Epithelial cell of esophagus (primary cell): ENCODE measurements around the gene ZNF837.

ENCODE experiments used
- DNase-seq: peaks from one replicate; pipeline ENCODE4 v3.0.0; 2010; ENCODE audit warnings: low read depth
- H3K4me3 ChIP-seq: 2 replicates; pipeline ENCODE4 v1.5.1; 2011; ENCODE audit warnings: mild to moderate bottlenecking, low read length, control low read depth
- TF ChIP-seq, protein P1 (sequence below): IDR thresholded peaks from 2 replicates; pipeline ENCODE4 v1.5.1; 2011; ENCODE audit warnings: low read depth, mild to moderate bottlenecking, low read length, control low read depth, inconsistent platforms; ENCODE audit not compliant: insufficient read depth; ENCODE audit errors: missing control alignments

Gene ZNF837

DNA sequence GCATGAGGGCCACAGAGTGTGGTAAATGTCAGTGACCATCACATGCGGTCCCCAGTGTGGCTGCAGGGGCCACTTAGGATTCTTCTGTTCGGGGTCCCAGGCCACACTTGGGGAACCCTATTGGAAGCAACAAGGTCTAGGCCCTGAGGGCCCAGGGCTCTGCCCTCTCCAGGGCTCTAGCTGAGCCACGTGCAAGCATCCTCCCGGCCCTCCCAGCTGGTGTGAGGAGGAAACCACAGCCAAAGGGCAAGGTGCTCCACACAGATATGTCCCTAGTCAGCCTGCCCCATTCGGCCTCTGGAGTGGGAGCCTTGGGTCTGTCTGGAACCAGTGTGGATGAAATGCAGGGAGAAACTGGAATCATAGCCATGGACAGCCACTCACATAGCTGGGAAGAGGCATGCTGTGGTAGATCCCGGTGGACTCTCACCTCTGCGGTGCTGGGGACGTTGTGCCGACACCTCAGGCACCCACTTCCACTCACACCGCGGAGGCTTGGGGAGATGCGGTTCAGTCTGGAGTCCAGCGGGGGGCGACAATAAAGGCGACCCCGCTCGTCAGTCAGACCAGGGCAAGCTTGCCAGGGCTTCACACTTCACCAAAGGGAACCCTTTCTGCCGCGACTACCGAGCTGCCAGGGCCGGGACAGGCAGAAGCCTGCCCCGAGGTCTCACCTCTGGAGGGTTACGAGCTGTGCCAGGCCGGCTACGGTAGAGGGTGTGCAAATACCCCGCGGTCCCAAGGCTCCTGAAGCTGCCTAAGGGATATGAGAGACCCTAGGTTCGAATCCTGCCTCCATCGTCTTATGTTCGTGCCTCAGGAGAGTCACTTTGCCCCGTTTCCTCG, 14.0 kb downstream of the ZNF837 start:
- TF ChIP-seq, protein P1, sequence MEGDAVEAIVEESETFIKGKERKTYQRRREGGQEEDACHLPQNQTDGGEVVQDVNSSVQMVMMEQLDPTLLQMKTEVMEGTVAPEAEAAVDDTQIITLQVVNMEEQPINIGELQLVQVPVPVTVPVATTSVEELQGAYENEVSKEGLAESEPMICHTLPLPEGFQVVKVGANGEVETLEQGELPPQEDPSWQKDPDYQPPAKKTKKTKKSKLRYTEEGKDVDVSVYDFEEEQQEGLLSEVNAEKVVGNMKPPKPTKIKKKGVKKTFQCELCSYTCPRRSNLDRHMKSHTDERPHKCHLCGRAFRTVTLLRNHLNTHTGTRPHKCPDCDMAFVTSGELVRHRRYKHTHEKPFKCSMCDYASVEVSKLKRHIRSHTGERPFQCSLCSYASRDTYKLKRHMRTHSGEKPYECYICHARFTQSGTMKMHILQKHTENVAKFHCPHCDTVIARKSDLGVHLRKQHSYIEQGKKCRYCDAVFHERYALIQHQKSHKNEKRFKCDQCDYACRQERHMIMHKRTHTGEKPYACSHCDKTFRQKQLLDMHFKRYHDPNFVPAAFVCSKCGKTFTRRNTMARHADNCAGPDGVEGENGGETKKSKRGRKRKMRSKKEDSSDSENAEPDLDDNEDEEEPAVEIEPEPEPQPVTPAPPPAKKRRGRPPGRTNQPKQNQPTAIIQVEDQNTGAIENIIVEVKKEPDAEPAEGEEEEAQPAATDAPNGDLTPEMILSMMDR = no peak
- no peak overlapping the region for H3K4me3 ChIP-seq
- DNase-seq = no peak

DNA sequence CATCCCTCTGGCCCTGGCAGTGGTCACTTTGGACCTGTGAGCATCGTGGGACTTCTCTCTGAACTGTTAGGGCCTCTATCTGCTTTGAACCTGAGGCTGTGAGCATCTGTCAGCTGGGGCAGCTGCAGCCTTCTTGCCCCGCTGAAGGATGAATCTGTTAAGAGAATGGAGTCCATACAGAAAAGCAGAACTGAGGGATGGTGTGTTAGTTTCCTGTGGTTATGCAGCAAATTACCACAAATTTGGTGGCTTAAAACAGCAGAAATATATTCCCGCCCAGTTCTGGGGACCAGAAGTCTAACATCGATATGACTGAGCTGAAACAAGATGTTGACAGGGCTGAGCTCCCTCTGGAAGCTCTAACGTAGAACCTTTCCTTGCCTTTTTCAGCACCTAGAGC, 16.7 kb downstream of the ZNF837 start:
- no peak for DNase-seq
- TF ChIP-seq, protein P1 = no peak
- no peak overlapping the region for H3K4me3 ChIP-seq

DNA sequence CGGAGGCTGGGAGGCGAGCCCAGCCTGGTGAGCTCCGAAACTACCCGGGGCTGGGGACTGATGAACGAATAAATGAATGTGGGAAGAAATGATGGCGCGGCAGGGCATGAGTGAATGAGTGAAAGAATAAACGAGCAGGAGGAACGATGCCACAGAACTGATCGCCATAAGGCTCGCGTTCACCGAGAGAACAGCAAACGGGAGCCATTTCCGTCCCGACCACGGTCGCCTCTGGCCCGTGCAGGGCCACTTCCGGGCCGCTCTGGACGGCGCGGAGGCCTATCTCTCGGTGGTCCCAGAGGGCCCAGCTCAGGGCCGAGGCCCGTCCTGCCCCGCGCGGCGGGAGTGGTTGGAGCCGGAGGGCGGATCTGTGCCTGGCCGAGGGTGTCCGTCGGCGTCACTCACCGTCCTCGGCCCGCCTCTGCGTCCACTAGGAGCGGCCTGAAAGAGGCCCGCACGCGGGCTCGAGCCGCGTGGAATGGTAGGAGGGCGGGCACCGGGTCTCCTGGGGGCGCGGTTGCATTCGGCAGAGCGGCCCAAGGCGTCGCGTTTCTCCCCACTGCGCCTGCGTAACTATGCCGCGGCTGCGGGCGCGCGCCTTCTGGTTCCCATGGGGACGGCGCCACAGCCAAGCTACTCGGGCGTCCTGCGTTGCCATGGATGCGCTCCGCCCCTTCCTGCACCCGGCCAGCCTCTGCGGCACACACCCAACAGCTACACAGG, 18.4 kb downstream of the ZNF837 start, which contains the start of gene ZNF497:
Gene ZNF497, minus strand, starts transcription at position 480 of the 723 bp plus-strand sequence. CDS start 5,116 bp downstream, outside the sequence.
- peak within 1 kb of the TSS; percentile 77 for H3K4me3 ChIP-seq
- TF ChIP-seq, protein P1 = no peak

DNA sequence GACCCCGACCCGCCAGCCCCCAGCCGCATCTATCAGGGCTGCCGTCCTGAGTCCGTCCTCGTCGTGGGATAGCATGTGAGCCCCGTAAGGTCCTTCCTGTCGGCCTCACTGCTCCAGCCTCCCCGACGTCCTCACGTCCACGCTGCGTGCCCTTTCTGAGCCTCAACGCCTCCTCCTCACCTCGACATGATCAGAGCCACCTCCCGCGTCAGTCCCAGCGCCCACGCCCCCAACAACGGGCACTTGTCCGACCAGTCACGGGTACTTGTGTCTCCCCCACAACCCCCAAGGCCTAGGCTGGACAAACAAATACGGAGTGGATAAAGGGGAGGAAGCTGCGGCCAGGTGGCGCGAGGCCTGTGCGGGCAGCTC, 18.9 kb downstream of the ZNF837 start:
- TF ChIP-seq, protein P1 = peak; percentile 4
- peak overlapping the region; percentile 77 for H3K4me3 ChIP-seq
- DNase-seq = no peak

More for the DNA sequence above, 18.4 kb downstream of the ZNF837 start, which contains the start of gene ZNF497:
- peak; percentile 97 for DNase-seq

DNA sequence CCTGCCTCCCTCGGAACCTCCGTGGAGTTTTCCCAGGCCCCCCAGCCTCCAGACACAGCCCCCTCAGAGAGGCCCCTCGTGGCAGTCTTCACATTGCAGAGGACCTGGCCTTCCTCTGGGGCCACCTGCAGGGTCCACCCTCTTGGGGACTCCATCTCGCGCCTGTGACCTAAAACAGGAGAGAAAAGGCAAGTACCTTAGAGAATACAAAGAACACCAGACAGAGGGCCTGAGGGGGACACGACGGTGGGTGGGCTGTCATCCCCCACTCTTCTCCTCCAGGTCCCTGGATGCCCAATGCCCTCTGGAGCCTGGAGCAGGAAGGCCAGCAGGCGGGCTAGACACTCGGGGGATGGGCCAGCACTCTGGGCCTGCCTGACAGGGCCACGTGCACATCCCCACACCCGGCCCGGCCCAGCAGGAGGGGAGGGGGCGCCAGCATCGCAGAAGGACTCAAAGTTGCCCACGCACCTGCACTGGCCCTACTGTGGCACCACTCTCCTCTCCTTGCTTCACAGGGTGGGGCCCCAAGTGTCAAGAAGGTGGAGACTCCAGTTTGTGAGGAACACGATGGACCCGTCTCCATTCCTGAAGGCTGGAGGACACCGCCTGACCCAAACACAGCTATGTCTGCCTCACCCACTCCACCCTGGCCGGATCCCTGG, 23.2 kb downstream of the ZNF837 start:
- TF ChIP-seq, protein P1 = no peak
- no peak overlapping the region for H3K4me3 ChIP-seq
- DNase-seq = no peak

DNA sequence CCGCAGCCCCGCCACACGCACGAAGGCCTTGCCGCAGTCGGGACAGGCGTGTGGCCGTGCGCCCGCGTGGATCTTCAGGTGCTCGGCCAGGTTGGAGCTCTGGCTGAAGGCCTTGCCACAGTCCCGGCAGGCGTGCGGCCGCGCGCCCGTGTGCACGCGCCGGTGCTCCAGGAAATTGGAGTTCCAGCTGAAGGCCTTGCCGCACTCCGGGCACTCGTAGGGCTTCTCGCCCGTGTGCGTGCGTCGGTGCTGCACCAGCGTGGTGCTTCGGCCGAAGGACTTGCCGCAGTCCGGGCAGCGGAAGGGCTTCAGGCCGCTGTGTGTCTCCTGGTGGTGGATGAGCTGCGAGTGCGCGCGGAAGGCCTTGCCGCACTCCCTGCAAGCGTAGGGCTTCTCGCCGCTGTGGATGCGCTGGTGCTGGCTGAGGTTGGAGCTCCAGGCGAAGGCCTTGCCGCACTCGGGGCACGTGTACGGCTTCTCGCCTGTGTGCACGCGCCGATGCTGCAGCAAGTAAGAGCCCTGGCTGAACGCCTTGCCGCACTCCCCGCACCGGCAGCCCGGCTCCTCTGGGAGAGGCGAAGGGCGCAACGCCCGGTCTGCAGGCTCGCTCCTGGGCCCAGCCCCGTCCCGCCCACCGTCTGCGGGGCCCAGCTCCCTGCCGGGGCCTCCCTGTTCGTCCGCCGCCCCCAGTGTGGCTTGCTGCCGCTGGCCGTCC, 23.9 kb downstream of the ZNF837 start:
- H3K4me3 ChIP-seq = peak overlapping the region; percentile 1
- TF ChIP-seq, protein P1 = no peak
- no peak for DNase-seq
